Liver (tissue), 9 donors: ENCODE data around the gene HSPG2. TPM values are rescaled to one million over a fixed set of nuclear protein-coding genes. Genes with fewer than 3 reads are reported as not detected.

Experiments
- DNase-seq: peaks from one replicate; pipeline ENCODE4 v3.0.0-alpha.2; 2017; ENCODE audit warnings: low spot score
- H3K27ac ChIP-seq, 2 donors: one replicate each; pipeline ENCODE4 v1.7.0; 2013; ENCODE audit warnings: inconsistent platforms in 2 of 2, low read length in 2 of 2, control low read depth in 1 of 2, low read depth in 1 of 2, mild to moderate bottlenecking in 1 of 2
- H3K27me3 ChIP-seq, 4 donors: one replicate each; pipeline versions ENCODE4 v1.6.1 to v1.7.0; 2013; ENCODE audit warnings: low read length in 3 of 4, inconsistent platforms in 1 of 4, mild to moderate bottlenecking in 1 of 4, moderate library complexity in 1 of 4; ENCODE audit not compliant: control insufficient read depth in 4 of 4, insufficient read depth in 4 of 4
- H3K36me3 ChIP-seq, 4 donors: one replicate each; pipeline versions ENCODE4 v1.6.1 to v1.7.0; 2013; ENCODE audit warnings: low read length in 3 of 4, mild to moderate bottlenecking in 3 of 4, low read depth in 1 of 4, moderate library complexity in 1 of 4; ENCODE audit not compliant: control insufficient read depth in 4 of 4, insufficient read depth in 3 of 4
- H3K4me1 ChIP-seq, 4 donors: one replicate each; pipeline versions ENCODE4 v1.6.1 to v1.7.0; 2013; ENCODE audit warnings: low read length in 3 of 4, mild to moderate bottlenecking in 3 of 4, moderate library complexity in 1 of 4; ENCODE audit not compliant: control insufficient read depth in 4 of 4, insufficient read depth in 4 of 4
- H3K4me3 ChIP-seq, 3 donors: one replicate each; pipeline versions ENCODE4 v1.6.1 to v1.7.0; 2013; ENCODE audit warnings: low read length in 3 of 3, control low read depth in 1 of 3, low read depth in 1 of 3, mild to moderate bottlenecking in 1 of 3
- H3K9ac ChIP-seq, 2 donors: one replicate each; pipeline ENCODE4 v1.7.0; 2013; ENCODE audit warnings: low read length in 2 of 2, mild to moderate bottlenecking in 2 of 2, moderate library complexity in 2 of 2, control low read depth in 1 of 2, low read depth in 1 of 2
- H3K9me3 ChIP-seq, 4 donors: one replicate each; pipeline versions ENCODE4 v1.6.1 to v1.7.0; 2013; ENCODE audit warnings: low read length in 3 of 4; ENCODE audit not compliant: control insufficient read depth in 4 of 4
- EGR1 ChIP-seq, 2 donors: IDR thresholded peaks; 2 replicates each; pipeline ENCODE4 v1.6.1; 2016 to 2018; ENCODE audit warnings: antibody characterized with exemption in 2 of 2, low read depth in 2 of 2
- FOXA1 ChIP-seq: IDR thresholded peaks from 2 replicates; pipeline ENCODE4 v1.6.1; 2016; ENCODE audit warnings: antibody characterized with exemption
- FOXA2 ChIP-seq: IDR thresholded peaks from 2 replicates; pipeline ENCODE4 v1.6.1; 2016; ENCODE audit warnings: antibody characterized with exemption
- GABPA ChIP-seq, 2 donors: IDR thresholded peaks in 1 of 2; conservative IDR thresholded peaks in 1 of 2; 2 replicates each; pipeline ENCODE4 v1.6.1; 2016; ENCODE audit warnings: antibody characterized with exemption in 2 of 2, mild to moderate bottlenecking in 1 of 2, moderate library complexity in 1 of 2
- HNF4A ChIP-seq, 2 donors: conservative IDR thresholded peaks; 2 replicates each; pipeline ENCODE4 v1.6.1; 2016; ENCODE audit warnings: antibody characterized with exemption in 2 of 2, mild to moderate bottlenecking in 2 of 2
- HNF4G ChIP-seq: IDR thresholded peaks from 2 replicates; pipeline ENCODE4 v1.6.1; 2016; ENCODE audit warnings: antibody characterized with exemption
- JUND ChIP-seq, 2 donors: IDR thresholded peaks; 2 replicates each; pipeline ENCODE4 v1.6.1; 2016; ENCODE audit warnings: antibody characterized with exemption in 2 of 2
- NR2F2 ChIP-seq: IDR thresholded peaks from 2 replicates; pipeline ENCODE4 v1.6.1; 2016; ENCODE audit warnings: antibody characterized with exemption
- RAD21 ChIP-seq, 2 donors: IDR thresholded peaks; 2 replicates each; pipeline ENCODE4 v1.6.1; 2016; ENCODE audit warnings: antibody characterized with exemption in 2 of 2, mild to moderate bottlenecking in 2 of 2
- REST ChIP-seq: IDR thresholded peaks from 2 replicates; pipeline ENCODE4 v1.6.1; 2016; ENCODE audit warnings: antibody characterized with exemption, mild to moderate bottlenecking
- RXRA ChIP-seq, 2 donors: IDR thresholded peaks; 2 replicates each; pipeline ENCODE4 v1.6.1; 2017 to 2018; ENCODE audit warnings: antibody characterized with exemption in 2 of 2, mild to moderate bottlenecking in 1 of 2
- SP1 ChIP-seq: IDR thresholded peaks from 2 replicates; pipeline ENCODE4 v1.6.1; 2018; ENCODE audit warnings: antibody characterized with exemption, mild to moderate bottlenecking
- TAF1 ChIP-seq: conservative IDR thresholded peaks from 2 replicates; pipeline ENCODE4 v1.6.1; 2016; ENCODE audit warnings: antibody characterized with exemption, mild to moderate bottlenecking
- YY1 ChIP-seq: IDR thresholded peaks from 2 replicates; pipeline ENCODE4 v1.6.1; 2016; ENCODE audit warnings: antibody characterized with exemption, mild to moderate bottlenecking
- WGBS: extraction: QIAGEN DNeasy Blood & Tissue Kit; methylation state at CpG from one replicate; pipeline ENCODE4 v1.1.7; 2013; 5-methylcytosine and 5-hydroxymethylcytosine counted together
- polyA plus RNA-seq, 2 donors: library from polyadenylated mRNA; stranded (reverse) in 1 of 2; unstranded in 1 of 2; fragments of 200-250 nt in 1 of 2; fragments of >200 nt in 1 of 2; fragmentation: Nextera tagmentation in 1 of 2; extraction: Ambion mirVana in 1 of 2; gene quantifications; one replicate each; pipeline versions ENCODE4 v1.2.1 to v1.2.3, GENCODE V29; 2013 to 2015
- total RNA-seq, 2 donors: library from RNA; depleted of rRNA; stranded (reverse); fragments of >200 nt; gene quantifications; one replicate each; pipeline ENCODE4 v1.2.3, GENCODE V29; 2014
- TF ChIP-seq, protein P1 (sequence below): IDR thresholded peaks from 2 replicates; pipeline ENCODE4 v1.6.1; 2016; ENCODE audit warnings: antibody characterized with exemption
- TF ChIP-seq, protein P2 (sequence below): IDR thresholded peaks from 2 replicates; pipeline ENCODE4 v1.6.1; 2016; ENCODE audit warnings: antibody characterized with exemption
- TF ChIP-seq, protein P3 (sequence below): fragments of 150-350 bp; IDR thresholded peaks from 2 replicates; pipeline ENCODE4 v1.5.1; 2017; ENCODE audit warnings: improper control_type of control experiment, low read depth, low read length; ENCODE audit not compliant: missing input control
- donor health status: healthy.
- donor health status: healthy.
- donor health status: healthy.
- donor health status: healthy.
- donor health status: healthy.

Gene HSPG2
- total and polyA plus RNA-seq, 4 donors: 5.6 to 43.9 (median 23.9) TPM

GRCh38 chr1:21891081-21891480 is 46.0 kb downstream of the HSPG2 start:
- WGBS: 84% methylated on average over 6 of the region's 6 CpGs
- no peak overlapping the region for H3K4me3 ChIP-seq
- no peaks in the 10 kb centered on the region for H3K9me3 ChIP-seq
- no peak overlapping the region for H3K27ac ChIP-seq
- no peak for DNase-seq
- H3K4me1 ChIP-seq: no peaks in the 10 kb centered on the region
- no peaks in the 10 kb centered on the region for H3K36me3 ChIP-seq
- no peaks in the 10 kb centered on the region for H3K27me3 ChIP-seq
- TF ChIP-seq EGR1 (IDR thresholded peaks at IDR 0.05; ENCODE audit: low read depth in 2 of 2) (no peak), RXRA (IDR thresholded peaks at IDR 0.05) (no peak), JUND (IDR thresholded peaks at IDR 0.05) (no peak), GABPA (IDR thresholded peaks at IDR 0.05 in 1 of 2, conservative IDR thresholded peaks at IDR 0.05 in 1 of 2) (no peak), NR2F2 (no peak), FOXA2 (no peak), YY1 (no peak), SP1 (no peak), REST (no peak), FOXA1 (no peak)
- TF ChIP-seq, protein P1, sequence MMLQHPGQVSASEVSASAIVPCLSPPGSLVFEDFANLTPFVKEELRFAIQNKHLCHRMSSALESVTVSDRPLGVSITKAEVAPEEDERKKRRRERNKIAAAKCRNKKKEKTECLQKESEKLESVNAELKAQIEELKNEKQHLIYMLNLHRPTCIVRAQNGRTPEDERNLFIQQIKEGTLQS: no peak
- TF ChIP-seq, protein P2, sequence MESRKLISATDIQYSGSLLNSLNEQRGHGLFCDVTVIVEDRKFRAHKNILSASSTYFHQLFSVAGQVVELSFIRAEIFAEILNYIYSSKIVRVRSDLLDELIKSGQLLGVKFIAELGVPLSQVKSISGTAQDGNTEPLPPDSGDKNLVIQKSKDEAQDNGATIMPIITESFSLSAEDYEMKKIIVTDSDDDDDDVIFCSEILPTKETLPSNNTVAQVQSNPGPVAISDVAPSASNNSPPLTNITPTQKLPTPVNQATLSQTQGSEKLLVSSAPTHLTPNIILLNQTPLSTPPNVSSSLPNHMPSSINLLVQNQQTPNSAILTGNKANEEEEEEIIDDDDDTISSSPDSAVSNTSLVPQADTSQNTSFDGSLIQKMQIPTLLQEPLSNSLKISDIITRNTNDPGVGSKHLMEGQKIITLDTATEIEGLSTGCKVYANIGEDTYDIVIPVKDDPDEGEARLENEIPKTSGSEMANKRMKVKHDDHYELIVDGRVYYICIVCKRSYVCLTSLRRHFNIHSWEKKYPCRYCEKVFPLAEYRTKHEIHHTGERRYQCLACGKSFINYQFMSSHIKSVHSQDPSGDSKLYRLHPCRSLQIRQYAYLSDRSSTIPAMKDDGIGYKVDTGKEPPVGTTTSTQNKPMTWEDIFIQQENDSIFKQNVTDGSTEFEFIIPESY: no peak
- H3K9ac ChIP-seq: no peak overlapping the region

DNA sequence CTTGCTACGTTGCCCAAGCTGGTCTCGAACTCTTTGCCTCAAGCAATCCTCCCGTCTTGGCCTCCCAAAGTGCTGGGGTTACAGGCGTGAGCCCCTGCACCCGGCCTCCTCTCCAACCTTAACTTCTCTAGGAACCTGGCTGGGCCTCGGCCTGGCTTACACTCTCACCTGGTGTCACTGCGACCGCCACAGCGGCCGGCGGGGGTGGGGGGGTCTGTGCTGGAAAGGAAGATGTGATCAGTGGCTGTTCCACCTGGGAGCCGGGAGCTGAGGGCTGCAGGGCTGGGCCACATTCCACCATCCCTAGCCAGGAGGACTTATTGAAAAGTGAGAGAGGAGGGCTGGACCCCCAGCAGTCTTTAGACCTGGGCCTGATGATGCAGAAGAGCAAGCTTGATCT is 48.6 kb downstream of the HSPG2 start:
- Histone ChIP-seq H3K4me1 (no peaks in the 10 kb centered on the region), H3K27me3 (no peaks in the 10 kb centered on the region), H3K9ac (no peak overlapping the region), H3K9me3 (no peaks in the 10 kb centered on the region), H3K36me3 (no peaks in the 10 kb centered on the region), H3K27ac (no peak overlapping the region), H3K4me3 (no peak overlapping the region)
- DNase-seq: no peak
- WGBS: 97% methylated on average over 12 of the region's 12 CpGs
- TF ChIP-seq HNF4A (conservative IDR thresholded peaks at IDR 0.05): no peak

GRCh38 chr1:21887796-21888195 is 49.3 kb downstream of the HSPG2 start:
- no peak for DNase-seq
- no peaks in the 10 kb centered on the region for H3K36me3 ChIP-seq
- H3K4me3 ChIP-seq: no peak overlapping the region
- H3K4me1 ChIP-seq: no peaks in the 10 kb centered on the region
- H3K27me3 ChIP-seq: no peaks in the 10 kb centered on the region
- no peak overlapping the region for H3K9ac ChIP-seq
- 94% methylated on average over 11 of the region's 11 CpGs for WGBS
- no peaks in the 10 kb centered on the region for H3K9me3 ChIP-seq
- no peak overlapping the region for H3K27ac ChIP-seq
- TF ChIP-seq EGR1 (IDR thresholded peaks at IDR 0.05; ENCODE audit: low read depth in 2 of 2) (no peak), FOXA1 (no peak), GABPA (IDR thresholded peaks at IDR 0.05 in 1 of 2, conservative IDR thresholded peaks at IDR 0.05 in 1 of 2) (no peak), SP1 (no peak), HNF4G (no peak), RXRA (IDR thresholded peaks at IDR 0.05) (no peak), FOXA2 (no peak), TAF1 (no peak), REST (no peak), RAD21 (IDR thresholded peaks at IDR 0.05) (no peak), YY1 (no peak)
- TF ChIP-seq, protein P3, sequence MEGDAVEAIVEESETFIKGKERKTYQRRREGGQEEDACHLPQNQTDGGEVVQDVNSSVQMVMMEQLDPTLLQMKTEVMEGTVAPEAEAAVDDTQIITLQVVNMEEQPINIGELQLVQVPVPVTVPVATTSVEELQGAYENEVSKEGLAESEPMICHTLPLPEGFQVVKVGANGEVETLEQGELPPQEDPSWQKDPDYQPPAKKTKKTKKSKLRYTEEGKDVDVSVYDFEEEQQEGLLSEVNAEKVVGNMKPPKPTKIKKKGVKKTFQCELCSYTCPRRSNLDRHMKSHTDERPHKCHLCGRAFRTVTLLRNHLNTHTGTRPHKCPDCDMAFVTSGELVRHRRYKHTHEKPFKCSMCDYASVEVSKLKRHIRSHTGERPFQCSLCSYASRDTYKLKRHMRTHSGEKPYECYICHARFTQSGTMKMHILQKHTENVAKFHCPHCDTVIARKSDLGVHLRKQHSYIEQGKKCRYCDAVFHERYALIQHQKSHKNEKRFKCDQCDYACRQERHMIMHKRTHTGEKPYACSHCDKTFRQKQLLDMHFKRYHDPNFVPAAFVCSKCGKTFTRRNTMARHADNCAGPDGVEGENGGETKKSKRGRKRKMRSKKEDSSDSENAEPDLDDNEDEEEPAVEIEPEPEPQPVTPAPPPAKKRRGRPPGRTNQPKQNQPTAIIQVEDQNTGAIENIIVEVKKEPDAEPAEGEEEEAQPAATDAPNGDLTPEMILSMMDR: no peak
- TF ChIP-seq, protein P1: no peak
